Measurements from ENCODE around the gene TVP23C.
"Not testable (repeated sequence)": the region's sequence is repeated elsewhere in the genome, so short reads cannot be mapped to it uniquely, and the experiment has no call there.

Gene TVP23C

DNA sequence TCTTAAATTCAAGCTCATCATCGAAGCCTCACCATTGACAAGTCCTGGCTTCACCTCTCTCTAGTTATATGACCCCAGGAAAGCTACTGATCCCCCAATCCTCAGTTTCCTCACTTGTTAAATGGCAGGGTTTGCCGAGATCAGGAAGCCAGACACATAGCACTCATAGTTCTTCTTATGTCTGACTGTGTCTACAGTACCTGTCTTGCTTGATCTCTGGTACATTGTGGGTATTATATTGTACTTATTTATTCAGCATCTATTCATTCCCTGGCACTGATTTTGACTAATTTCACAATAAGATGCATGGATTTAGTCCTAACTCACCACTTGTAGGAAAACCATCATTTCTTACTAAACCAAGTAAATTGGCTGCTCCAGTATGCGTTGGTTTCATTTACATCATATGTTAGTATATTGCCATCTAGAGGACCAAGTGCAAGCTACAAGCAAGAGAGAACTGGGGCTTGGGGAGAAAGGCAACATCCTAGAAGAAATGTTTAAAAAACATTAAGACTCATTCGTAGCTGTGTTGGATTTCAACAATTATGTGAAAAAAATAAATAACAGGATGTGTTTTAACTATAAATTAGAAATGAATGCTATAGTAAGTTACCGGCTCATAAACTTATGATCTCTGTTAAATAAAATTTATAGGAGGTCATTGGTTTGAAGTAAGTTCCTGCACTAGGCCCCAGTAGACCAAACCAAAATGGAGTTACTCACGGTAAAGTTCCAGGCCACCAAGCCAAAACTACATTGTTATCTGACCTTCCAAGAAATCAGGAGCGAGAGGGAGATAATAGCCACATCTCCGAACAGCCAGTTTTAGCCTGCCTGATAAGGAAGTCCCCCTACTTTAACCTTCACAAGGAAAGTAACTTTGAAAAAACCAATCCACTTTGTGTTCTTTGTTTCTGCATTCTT lies 36.7 kb downstream of the TVP23C start:
- DNase-seq = peak; percentile 44

- not testable (repeated sequence) for DNase-seq
Observed at GRCh38 chr17:15524990-15525985, 38.0 kb downstream of the TVP23C start.

DNA sequence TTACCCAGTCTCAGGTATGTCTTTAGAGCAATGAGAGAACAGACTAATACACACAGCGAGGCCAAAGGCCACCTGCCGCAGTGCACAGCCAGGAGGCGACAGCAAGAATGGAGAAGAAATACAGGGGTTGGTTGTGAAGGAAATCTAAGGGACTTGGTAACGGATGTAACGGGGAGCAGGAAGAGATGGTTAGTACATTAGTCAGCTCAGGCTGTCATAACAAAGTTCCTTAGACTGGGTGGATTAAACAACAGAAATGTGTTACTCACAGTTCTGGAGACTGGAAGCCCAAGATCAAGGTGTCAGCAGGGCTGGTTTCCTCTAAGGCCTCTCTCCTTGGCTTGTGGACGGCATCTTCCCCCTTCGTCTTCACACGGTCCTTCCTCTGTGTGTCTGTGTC lies 47.1 kb downstream of the TVP23C start:
- no peak for DNase-seq

- no peak for DNase-seq
Observed at GRCh38 chr17:15514469-15514868, 48.8 kb downstream of the TVP23C start.

DNA sequence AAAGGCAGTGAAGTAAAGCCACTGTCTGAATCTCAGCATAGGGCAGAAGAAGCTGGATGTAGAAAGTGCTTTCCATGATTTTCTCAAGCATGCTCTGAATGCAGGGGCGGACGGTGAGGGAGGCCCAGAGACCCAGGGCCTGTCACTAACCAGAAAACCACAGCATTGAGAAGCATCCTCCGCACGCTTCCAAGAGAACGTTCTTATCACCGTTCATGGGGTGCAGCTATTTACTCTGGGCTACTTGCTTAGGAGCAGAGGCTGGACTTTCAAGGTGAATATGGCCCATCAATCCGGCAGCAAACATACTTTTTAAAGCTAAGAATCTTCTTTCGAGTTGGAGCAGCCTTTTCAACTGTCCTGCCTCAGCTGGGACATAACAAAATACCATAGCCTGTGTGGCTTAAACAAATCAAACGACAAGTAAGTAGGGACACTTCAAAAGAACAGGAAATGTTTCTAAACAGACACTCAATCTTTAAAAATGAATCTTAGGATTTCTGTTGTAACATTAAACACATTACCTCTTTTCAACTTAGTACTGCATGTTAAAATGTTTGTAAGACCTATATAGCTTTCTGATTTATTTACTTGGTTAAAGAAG lies 49.3 kb downstream of the TVP23C start:
- no peak for DNase-seq

DNA sequence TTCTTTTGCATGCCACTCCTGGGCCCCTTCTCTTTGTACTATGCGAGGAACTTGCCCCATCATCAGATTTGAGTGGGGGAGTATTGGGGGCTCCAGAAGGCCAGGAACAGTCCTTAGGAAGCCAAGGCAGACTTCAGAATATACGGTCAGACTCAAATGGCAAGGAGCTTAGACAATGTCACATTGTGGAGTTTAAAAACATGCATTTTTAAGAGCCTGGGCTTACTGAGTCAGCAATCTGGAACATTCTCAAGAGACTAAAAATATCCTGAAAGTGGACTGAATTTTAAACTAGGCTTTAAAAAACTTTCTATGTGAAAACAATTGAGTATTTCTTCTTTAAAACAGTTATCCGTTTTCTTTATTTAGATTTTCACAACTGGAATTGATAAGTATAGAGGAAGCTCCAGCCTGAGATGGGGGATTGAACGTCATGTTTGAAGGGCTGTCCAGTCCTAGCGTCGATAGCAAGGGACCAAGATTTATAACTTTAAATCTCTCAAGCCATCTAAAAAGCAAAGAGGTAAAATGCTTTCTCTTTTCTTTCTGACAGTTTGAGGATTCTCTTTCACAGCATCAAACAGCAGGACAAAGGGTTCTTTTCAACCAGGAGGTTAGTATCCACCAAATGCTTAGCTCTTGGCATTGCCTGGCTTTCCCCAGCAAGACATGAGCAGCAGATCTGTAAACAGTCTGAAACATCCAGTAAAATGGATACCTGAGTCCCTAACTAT lies 50.1 kb downstream of the TVP23C start:
- DNase-seq = no peak

DNA sequence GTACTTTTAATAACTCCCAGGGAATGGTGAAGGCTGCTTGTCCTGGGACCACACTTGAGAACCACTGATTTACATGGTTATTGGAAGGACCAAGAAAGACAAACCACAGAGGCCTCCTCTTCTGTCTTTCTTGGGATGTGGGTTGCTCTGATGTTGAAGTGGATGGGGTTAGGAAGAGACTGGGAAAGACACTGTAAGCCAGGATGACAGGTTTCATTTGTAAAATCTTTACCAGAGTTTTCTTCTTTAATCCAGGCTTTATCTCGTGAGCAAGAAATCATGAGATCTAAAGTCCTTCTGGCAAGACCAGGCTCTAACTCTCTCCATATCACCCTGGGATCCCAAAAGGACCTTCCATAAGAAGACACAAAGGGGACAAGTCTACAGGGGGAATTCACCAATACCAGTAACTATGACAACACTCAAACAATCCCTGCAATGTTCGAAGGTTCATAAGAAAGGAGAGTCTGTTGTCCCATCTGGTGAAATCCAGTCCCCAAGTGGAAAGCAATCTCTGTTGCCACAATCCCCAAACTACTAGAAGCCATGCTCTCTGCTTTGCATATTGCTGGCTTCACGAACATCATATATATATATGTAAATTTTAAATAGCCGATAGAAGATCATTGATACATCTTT lies 51.1 kb downstream of the TVP23C start:
- DNase-seq = no peak

- DNase-seq = no peak
Observed at GRCh38 chr17:15511142-15511541, 52.1 kb downstream of the TVP23C start.

DNA sequence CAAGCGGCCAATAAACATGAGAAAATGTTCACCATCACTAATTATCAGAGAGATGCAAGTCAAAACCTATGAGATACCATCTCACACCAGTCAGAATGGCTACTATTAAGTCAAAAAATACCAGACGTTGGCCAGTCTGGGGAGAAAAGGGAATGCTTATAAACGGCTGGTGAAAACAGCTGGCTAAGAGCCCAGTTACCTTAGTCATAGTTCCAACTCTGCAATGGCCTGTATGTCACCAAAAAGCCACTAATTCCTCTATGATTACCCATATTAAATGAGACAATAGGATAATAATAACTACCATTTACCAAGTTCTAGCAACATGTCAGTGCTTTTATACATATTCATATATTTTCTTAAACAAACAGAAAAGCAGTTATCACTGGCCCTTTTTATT lies 52.9 kb downstream of the TVP23C start:
- no peak for DNase-seq

DNA sequence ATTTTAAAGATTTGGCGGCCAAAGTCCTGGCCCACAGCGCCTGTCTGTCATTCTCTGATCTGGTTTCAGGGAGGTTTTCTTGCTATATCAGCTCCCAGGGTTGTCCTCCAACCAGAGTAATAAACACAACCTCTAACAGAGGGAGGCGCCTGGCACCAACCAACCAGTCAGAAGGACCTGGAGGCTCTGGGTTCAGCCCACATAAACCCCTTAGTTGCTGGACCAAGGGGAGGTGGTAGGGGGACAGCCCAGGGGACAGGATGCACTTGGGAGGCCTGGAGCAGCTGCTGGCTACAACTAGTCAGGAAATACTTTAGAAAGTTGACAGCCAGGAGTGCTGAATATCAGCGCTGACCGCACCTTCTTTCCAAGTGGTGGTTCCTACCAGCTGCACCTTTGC lies 54.2 kb downstream of the TVP23C start:
- no peak for DNase-seq

GRCh38 chr17:15508466-15508865 lies 54.8 kb downstream of the TVP23C start:
- DNase-seq = no peak

DNA sequence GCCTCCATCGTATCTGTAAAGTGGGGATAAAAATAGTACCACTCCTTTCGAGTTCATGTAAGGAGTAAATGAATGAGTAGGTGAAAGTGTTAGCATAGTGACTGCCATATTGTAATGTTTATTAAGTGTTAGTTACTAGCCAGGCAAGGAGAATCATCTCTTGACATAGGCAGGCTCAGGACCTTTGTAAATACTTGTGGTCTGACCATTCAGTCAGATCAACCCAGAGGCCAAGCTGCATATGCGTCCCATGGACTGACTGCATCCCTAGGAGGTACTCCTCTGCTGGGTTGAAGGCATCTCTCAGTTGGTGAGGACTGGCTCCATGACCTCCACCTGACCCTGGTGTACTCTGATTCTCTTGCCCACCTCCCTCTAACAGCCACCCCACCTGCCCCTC lies 55.4 kb downstream of the TVP23C start:
- no peak for DNase-seq

GRCh38 chr17:15507001-15507400 lies 56.3 kb downstream of the TVP23C start:
- no peak for DNase-seq

DNA sequence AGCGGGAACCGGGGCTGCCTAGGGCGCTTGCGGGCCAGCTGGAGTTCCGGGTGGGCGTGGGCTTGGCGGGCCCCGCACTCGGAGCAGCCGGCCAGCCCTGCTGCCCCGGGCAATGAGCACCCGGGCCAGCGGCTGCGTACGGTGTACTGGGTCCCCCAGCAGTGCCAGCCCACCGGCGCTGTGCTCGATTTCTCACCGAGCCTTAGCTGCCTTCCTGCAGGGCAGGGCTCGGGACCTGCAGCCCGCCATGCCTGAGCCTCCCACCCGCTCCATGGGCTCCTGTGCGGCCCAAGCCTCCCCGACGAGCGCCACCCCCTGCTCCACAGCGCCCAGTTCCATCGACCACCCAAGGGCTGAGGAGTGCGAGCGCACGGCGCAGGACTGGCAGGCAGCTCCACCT lies 57.6 kb downstream of the TVP23C start:
- not testable (repeated sequence) for DNase-seq

DNA sequence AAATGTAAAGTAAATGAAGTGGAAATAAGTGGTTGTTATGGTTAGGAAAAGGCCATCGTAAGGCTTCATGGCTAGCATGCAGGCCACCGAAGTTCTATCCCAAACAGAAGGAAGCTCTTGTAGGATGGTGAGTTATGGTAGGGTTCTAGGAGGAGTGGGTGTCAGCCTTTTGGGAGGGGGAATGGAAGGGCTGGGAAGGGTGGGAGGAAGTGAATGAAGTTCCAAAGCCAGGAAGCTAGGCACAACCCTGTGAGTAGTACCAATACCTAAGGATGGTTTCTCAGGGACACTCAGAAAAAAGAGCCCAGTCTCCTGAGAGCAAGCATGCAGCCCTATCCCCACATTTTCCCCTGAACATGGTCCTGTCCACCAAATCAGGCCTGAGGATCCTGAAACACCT lies 59.6 kb downstream of the TVP23C start:
- DNase-seq = no peak

GRCh38 chr17:15502369-15503112 lies 60.7 kb downstream of the TVP23C start:
- peak; percentile 57 for DNase-seq

DNA sequence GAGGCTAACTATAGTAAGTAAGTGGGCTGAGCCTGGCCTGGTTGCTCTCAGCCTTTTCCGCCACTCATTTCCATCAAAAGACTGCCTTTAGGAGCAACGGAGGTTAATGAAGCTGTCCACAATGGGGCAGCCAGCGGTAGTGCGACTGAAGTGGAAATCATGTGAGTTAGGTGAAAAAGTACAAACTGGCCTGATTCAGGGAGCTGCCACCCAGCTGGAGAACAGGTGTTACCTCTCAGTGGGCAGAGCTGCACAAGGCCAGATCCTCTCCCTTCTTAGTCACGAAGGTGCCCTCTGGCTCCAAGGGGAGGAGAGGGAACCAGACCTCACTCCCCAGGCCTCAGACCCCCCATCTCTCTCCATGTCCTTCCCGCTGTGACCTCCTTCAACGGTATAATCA lies 61.5 kb downstream of the TVP23C start:
- no peak for DNase-seq

GRCh38 chr17:15501282-15501681 lies 62.0 kb downstream of the TVP23C start:
- DNase-seq = no peak

DNA sequence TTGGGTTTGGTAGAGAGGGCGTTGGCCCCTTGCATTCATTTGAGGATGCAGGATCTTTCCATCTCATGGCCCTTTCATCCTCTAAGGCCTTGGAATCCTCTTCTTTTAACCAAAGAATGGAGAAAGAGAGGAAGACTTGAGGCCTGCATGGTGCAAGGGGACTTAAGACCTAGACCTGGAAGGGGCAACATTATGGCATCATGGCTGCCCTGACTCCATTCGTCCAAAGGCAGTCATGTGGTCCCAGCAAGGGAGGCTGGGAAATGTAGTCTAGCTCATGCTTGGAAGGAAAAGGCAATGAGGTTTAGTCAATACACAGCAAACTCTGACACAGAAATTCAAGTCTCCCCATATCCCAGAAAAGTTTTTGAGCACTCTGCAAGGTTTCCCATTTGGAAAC lies 65.2 kb downstream of the TVP23C start:
- DNase-seq = no peak

GRCh38 chr17:15496735-15497670 lies 66.3 kb downstream of the TVP23C start:
- DNase-seq = no peak
